Measurements from ENCODE around the gene GPR55. TPM values are rescaled to one million over a fixed set of nuclear protein-coding genes. Genes with fewer than 3 reads are reported as not detected.

Gene GPR55
- total RNA-seq, 3 donors from 2014 or later, result 1.2 to 1.6 (median 1.5) TPM

DNA sequence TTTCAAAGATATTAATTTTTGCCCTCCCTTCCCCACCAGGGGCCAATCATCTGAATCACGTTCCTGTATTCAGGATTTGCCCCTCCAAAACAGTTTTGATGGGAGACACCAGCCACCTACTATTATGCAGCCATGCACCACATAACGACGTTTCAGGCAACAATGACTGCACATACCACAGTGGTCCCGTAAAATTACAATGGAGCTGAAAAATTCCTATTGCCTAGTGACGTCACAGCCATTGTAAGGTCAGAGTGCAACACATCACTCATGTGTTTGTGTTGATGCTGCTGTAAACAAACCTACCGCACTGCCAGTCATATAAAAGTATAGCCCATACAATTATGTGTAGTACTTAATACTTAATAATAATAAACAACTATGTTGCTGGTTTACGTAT lies 37.7 kb downstream of the GPR55 start:
- DNase-seq (no peak), ATAC-seq (no peak)
- peaks cover 9% of the 10 kb centered on the region for H3K27me3 Mint-ChIP-seq (ENCODE audit: low read depth)
- no peaks in the 10 kb centered on the region for H3K36me3 Mint-ChIP-seq (ENCODE audit: insufficient read depth)
- no peaks in the 10 kb centered on the region for H3K9me3 Mint-ChIP-seq
- H3K4me3 Mint-ChIP-seq, result no peak overlapping the region
- H3K4me1 Mint-ChIP-seq (ENCODE audit: low read depth), result peaks cover 11% of the 10 kb centered on the region

DNA sequence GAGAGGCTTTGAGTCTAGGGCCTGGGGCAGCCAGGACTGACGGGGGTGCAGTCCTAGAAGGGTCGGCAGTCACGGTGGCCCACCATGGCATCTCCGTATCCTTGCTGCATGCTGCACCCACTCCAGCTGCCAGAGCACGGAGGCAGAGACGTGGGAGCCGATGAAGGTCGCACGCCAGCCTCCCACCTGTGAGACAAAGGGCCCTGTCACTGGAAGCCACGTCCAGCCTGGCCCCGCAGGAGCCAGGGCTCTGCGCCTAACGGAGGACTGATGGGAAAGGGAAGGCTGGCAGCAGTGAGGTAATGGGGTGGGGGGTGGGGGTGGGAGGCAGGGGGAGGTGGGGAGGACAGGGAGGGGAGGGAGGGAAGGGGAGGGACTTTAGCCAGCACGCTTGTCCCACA lies 38.4 kb downstream of the GPR55 start:
- Mint-ChIP-seq H3K9me3 (no peaks in the 10 kb centered on the region), H3K4me3 (no peak overlapping the region), H3K27me3 (ENCODE audit: low read depth) (peaks cover 9% of the 10 kb centered on the region), H3K36me3 (ENCODE audit: insufficient read depth) (no peaks in the 10 kb centered on the region), H3K4me1 (ENCODE audit: low read depth) (peaks cover 11% of the 10 kb centered on the region)
- ATAC-seq (no peak), DNase-seq (no peak)

DNA sequence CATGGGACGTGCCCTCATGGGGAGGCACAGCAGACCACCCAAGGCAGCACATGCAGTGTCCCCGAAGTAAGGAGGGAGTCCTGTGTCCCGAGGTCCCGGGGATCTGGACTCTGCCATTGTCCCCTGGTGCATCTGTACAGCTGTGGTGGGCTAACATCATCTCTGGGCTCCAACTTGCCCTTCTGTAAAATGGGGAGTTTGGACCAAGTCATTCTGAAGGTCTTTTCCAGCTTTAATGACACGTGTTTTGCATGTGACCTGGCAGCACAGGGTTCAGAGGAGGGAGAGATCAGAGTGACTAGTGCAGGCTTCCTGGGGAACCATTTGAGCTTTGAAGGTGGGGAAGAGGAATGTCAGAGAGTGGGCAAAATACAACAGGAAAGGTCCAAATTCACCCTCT lies 38.8 kb downstream of the GPR55 start:
- DNase-seq (no peak), ATAC-seq (no peak)
- Mint-ChIP-seq H3K4me1 (ENCODE audit: low read depth) (peaks cover 11% of the 10 kb centered on the region), H3K27me3 (ENCODE audit: low read depth) (peaks cover 6% of the 10 kb centered on the region), H3K9me3 (no peaks in the 10 kb centered on the region), H3K4me3 (no peak overlapping the region), H3K36me3 (ENCODE audit: insufficient read depth) (no peaks in the 10 kb centered on the region)

DNA sequence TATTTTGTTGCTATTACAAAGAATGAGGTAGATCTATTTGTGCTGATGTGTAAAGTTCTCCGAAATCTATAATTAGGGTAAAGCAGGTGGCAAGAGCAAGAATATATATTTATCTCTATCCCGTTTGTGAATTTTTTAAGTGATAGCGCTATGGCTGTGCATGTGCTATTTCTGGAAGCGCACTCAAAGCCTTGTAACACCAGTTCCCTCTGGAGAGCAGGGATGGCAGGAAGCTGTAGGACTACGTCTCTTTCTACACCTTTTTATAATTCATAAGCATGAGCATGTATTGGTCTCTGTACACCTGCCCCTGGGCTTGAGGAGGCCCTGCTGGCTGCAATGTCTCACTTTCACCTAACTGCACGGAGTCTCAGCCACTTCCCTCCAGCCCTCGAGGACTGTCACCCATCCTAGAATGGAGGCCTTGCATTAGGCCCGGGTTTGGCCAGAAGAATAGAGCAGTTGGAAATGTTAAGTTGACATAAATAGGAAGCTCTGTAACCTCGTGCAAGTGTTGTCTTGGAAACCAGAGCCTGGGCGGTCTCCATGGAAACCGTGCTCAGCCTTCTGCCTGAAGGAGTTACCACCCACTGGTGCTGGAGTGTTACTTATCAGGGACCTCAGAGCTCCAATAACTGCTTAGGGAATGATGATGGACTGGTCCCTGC lies 39.4 kb downstream of the GPR55 start:
- Mint-ChIP-seq H3K4me1 (ENCODE audit: low read depth) (peaks cover 11% of the 10 kb centered on the region), H3K9me3 (no peaks in the 10 kb centered on the region), H3K36me3 (ENCODE audit: insufficient read depth) (no peaks in the 10 kb centered on the region), H3K27me3 (ENCODE audit: low read depth) (peaks cover 3% of the 10 kb centered on the region), H3K4me3 (no peak overlapping the region)
- ATAC-seq, result no peak
- no peak for DNase-seq

DNA sequence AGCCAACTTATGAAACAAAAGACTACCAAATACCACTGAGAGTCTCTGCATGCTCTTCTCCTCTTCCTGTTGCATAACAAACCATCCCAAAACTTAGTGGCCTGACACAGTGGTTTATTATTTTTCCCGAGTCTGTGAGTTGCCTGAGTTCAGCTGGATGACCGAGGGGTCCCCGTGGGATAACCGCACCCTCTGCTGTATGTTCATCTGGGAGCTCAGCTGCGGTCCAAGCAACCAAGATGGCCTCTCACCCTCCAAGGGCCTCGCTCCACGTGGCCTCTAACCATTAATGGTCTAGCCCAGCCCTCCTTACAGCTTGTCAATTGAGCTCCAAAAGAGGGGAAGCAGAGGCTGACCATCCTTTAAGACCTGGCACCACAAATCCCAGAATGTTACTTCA lies 43.2 kb downstream of the GPR55 start:
- no peak for ATAC-seq

DNA sequence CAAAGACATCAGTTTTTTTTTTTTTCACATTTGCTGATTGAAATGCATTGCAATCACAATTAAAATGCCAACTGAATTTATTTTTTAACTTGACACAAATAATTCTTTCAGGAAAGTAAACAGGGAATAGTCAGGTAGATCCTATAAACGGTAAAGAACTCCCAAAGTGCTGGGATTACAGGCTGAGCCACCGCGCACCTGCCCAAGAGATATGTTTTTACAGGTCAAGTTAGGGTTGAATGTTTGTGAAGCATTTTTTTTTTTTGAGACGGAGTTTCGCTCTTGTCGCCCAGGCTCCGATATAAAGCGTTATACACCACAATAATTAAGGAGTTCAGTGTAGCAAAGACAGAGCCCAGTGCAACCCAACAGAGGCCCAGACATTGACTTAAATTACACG lies 45.2 kb downstream of the GPR55 start:
- no peak overlapping the region for H3K4me3 Mint-ChIP-seq
- peaks cover 6% of the 10 kb centered on the region for H3K36me3 Mint-ChIP-seq (ENCODE audit: insufficient read depth)
- DNase-seq (no peak), ATAC-seq (no peak)
- H3K9me3 Mint-ChIP-seq, result no peaks in the 10 kb centered on the region
- peaks cover 29% of the 10 kb centered on the region for H3K4me1 Mint-ChIP-seq (ENCODE audit: low read depth)
- H3K27me3 Mint-ChIP-seq (ENCODE audit: low read depth), result no peaks in the 10 kb centered on the region

More for the DNA sequence above, 43.2 kb downstream of the GPR55 start:
- H3K4me3 Mint-ChIP-seq, result no peak overlapping the region
- no peaks in the 10 kb centered on the region for H3K9me3 Mint-ChIP-seq
- H3K36me3 Mint-ChIP-seq (ENCODE audit: insufficient read depth), result peaks cover 6% of the 10 kb centered on the region
- peaks cover 22% of the 10 kb centered on the region for H3K4me1 Mint-ChIP-seq (ENCODE audit: low read depth)
- no peak for DNase-seq
- no peaks in the 10 kb centered on the region for H3K27me3 Mint-ChIP-seq (ENCODE audit: low read depth)

DNA sequence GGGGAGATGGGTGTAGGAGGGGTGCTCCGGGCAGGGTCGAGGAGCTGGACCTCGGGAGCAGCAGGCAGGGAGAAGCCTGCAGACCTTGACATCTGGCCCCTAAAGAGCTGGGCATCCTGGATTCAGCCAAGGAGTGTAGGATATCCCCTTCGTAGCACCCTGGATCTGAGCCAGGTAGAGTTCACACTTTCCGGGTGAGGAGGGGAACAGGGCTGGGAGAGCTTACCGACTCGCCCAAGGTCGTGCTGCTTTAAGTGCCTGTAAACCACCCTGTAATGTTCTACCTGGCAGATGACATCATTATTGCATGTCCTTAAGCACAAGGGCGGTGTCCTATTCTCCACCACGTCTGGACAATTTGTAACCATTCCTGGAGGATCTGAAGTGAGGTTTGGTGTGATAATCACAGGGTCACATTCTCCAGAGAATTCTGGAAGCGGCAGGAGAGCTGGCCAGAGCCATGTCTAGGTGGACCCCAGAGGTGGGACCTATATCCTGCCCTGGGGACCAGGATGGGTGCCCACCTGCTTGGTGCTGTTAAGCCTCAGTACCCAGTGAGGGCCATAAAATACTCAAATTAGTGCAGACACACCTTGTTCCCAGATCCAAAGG lies 45.7 kb downstream of the GPR55 start:
- Mint-ChIP-seq H3K27me3 (ENCODE audit: low read depth) (no peaks in the 10 kb centered on the region), H3K4me3 (no peak overlapping the region), H3K4me1 (ENCODE audit: low read depth) (peaks cover 33% of the 10 kb centered on the region), H3K9me3 (no peaks in the 10 kb centered on the region), H3K36me3 (ENCODE audit: insufficient read depth) (peaks cover 6% of the 10 kb centered on the region)
- no peak for DNase-seq
- ATAC-seq, result no peak

DNA sequence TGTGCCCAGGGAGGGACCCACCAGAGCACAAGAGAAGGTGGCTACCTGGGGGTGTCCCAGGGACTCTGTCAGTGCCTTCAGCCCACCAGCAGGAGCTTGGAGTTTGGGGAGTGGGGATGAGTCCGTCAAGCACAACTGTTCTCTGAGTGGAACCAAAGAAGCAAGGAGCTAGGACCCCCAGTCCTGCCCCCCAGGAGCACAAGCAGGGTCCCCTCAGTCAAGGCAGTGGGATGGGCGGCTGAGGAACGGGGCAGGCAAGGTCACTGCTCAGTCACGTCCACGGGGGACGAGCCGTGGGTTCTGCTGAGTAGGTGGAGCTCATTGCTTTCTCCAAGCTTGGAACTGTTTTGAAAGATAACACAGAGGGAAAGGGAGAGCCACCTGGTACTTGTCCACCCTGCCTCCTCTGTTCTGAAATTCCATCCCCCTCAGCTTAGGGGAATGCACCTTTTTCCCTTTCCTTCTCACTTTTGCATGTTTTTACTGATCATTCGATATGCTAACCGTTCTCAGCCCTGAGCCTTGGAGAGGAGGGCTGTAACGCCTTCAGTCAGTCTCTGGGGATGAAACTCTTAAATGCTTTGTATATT lies 46.3 kb downstream of the GPR55 start:
- H3K9me3 Mint-ChIP-seq, result no peaks in the 10 kb centered on the region
- ATAC-seq (no peak), DNase-seq (no peak)
- H3K4me3 Mint-ChIP-seq, result no peak overlapping the region
- H3K4me1 Mint-ChIP-seq (ENCODE audit: low read depth), result peaks cover 37% of the 10 kb centered on the region
- H3K27me3 Mint-ChIP-seq (ENCODE audit: low read depth), result no peaks in the 10 kb centered on the region
- H3K36me3 Mint-ChIP-seq (ENCODE audit: insufficient read depth), result peaks cover 6% of the 10 kb centered on the region

DNA sequence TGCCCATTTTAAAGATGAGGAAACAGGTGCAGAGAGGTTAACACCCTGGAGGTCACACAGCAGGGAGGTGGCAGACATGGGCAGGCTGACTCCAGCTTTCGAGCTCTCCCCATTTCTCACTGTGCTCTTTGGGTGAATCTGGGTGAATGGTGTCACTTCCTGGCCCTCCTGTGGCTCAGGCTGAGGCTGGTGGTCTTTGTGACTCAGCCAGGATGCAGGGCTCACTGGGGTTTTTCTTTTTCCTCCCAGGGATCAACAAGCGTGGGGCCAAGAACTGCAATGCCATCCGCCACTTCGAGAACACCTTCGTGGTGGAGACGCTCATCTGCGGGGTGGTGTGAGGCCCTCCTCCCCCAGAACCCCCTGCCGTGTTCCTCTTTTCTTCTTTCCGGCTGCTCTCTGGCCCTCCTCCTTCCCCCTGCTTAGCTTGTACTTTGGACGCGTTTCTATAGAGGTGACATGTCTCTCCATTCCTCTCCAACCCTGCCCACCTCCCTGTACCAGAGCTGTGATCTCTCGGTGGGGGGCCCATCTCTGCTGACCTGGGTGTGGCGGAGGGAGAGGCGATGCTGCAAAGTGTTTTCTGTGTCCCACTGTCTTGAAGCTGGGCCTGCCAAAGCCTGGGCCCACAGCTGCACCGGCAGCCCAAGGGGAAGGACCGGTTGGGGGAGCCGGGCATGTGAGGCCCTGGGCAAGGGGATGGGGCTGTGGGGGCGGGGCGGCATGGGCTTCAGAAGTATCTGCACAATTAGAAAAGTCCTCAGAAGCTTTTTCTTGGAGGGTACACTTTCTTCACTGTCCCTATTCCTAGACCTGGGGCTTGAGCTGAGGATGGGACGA lies 47.1 kb downstream of the GPR55 start:
- Mint-ChIP-seq H3K9me3 (no peaks in the 10 kb centered on the region), H3K4me3 (peak overlapping the region; percentile 33), H3K36me3 (ENCODE audit: insufficient read depth) (peaks cover 6% of the 10 kb centered on the region), H3K27me3 (ENCODE audit: low read depth) (no peaks in the 10 kb centered on the region), H3K4me1 (ENCODE audit: low read depth) (peaks cover 38% of the 10 kb centered on the region)
- DNase-seq (peak; percentile 52), ATAC-seq (peak; percentile 78 to 80)

DNA sequence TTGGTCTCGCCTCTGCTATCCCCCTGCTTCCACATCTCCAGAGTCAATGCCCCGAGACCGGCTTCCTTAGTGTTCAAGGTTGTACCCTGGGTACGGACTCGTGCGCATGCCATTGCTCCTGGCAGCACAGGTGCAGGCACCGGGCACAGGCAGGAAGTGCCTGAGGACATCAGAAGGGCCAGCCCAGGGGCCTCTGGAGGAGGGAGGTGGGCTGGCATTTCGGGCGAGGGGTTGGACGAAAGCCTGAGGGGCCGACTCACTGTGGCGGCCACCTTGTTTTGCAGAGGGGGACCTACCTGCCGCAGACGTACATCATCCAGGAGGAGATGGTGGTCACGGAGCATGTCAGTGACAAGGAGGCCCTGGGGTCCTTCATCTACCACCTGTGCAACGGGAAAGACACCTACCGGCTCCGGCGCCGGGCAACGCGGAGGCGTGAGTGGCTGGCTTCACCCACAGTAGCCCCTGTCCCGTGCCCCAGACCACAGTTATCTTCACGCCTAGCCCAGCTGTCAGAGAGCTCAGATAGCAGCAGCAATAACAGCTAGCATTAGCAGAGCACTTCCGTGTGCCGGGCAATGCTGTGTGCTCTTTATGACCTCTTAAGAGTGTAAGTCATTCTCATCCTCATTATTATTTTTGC lies 47.8 kb downstream of the GPR55 start:
- peaks cover 41% of the 10 kb centered on the region for H3K4me1 Mint-ChIP-seq (ENCODE audit: low read depth)
- H3K9me3 Mint-ChIP-seq, result no peaks in the 10 kb centered on the region
- ATAC-seq, result no peak
- no peaks in the 10 kb centered on the region for H3K27me3 Mint-ChIP-seq (ENCODE audit: low read depth)
- DNase-seq, result no peak
- H3K36me3 Mint-ChIP-seq (ENCODE audit: insufficient read depth), result peaks cover 6% of the 10 kb centered on the region
- peak overlapping the region; percentile 33 for H3K4me3 Mint-ChIP-seq

DNA sequence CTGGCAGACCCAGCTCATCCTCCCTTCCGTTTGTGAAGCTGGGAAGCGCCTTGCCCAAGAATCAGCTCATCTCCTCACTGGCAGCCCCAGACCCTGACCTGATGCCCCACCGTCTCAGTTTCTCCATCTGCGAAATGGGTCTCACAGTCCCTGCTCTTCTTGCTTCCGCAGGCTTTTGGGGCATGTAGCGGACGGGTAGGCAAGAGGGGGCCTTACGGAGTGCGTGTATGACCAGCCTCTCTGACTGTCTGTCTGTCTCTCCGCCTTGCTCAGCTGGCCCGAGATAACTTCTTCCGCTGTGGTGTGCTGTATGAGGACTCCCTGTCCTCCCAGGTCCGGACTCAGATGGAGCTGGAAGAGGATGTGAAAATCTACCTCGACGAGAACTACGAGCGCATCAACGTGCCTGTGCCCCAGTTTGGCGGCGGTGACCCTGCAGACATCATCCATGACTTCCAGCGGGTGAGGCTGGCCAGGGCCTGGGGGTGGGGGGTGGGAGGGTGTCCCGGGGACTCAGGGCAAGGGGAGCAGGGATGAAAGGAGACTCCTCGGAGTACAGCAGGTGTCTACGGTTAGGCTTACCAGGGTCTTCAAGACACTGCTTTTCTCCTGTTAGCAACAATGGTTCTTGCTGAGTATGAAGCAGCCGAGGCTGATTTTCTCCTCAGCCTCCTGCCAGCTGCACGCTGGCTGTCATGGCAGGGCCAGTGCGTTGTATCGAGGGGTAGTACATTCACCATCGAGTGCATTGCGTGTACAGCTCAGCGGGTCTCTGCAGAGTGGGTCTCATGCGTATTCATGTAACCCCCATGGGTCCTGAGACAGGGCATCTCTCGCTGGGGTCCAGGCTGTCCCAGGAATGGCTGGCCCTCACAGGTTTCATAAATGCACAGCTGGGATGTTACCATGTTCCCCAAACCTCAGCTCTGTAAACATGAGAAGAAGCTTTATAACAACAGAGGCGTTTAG lies 49.4 kb downstream of the GPR55 start:
- H3K9me3 Mint-ChIP-seq, result no peaks in the 10 kb centered on the region
- ATAC-seq, result no peak
- H3K4me3 Mint-ChIP-seq, result no peak overlapping the region
- H3K36me3 Mint-ChIP-seq (ENCODE audit: insufficient read depth), result peaks cover 6% of the 10 kb centered on the region
- H3K27me3 Mint-ChIP-seq (ENCODE audit: low read depth), result no peaks in the 10 kb centered on the region
- peaks cover 41% of the 10 kb centered on the region for H3K4me1 Mint-ChIP-seq (ENCODE audit: low read depth)
- no peak for DNase-seq

DNA sequence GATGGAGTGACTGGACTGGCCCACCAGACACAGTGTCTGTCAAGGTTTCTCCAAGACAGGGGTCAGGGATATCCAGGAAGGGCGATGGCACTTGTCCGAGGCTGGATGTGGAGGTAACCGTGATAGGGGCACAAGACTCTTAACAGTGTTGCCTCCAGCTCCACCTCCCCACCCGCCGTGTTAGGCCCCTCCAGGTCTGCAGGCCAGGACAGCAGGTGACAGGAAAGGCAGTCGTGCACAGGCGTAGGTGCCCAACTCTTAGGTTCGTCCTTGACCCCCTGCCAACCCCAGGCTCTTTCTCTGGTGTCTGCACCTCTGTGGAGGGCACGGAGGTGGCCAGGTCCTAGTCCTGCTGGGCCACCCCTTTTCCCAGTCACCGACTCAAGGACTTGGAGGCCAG lies 50.2 kb downstream of the GPR55 start:
- peaks cover 44% of the 10 kb centered on the region for H3K4me1 Mint-ChIP-seq (ENCODE audit: low read depth)
- H3K27me3 Mint-ChIP-seq (ENCODE audit: low read depth), result no peaks in the 10 kb centered on the region
- no peaks in the 10 kb centered on the region for H3K9me3 Mint-ChIP-seq
- ATAC-seq (no peak), DNase-seq (no peak)
- peaks cover 6% of the 10 kb centered on the region for H3K36me3 Mint-ChIP-seq (ENCODE audit: insufficient read depth)
- H3K4me3 Mint-ChIP-seq, result no peak overlapping the region

DNA sequence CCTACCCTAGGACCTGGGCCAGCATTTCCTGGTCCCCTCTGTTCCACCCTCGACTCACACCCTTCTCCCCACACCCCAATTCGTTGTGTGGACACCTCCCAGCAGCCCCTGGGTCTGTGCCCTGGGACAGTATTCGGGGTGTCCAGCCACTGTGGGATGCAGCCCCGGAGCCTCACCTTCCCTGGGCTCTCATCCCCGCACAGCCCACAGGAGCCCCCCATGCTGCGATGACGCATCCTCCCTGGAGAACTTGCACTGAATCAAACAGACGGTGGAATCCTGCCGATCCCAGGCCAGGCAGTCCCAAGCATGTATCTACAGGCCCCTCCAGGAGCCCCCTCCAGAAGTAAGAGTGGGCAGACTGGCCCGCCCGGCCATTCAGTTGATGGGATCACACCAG lies 50.6 kb downstream of the GPR55 start:
- H3K9me3 Mint-ChIP-seq, result no peaks in the 10 kb centered on the region
- H3K4me3 Mint-ChIP-seq, result no peak overlapping the region
- peaks cover 44% of the 10 kb centered on the region for H3K4me1 Mint-ChIP-seq (ENCODE audit: low read depth)
- H3K36me3 Mint-ChIP-seq (ENCODE audit: insufficient read depth), result peaks cover 6% of the 10 kb centered on the region
- DNase-seq, result no peak
- ATAC-seq, result no peak
- no peaks in the 10 kb centered on the region for H3K27me3 Mint-ChIP-seq (ENCODE audit: low read depth)

Measured in activated T-cell treated with anti-CD3 and anti-CD28 coated beads, Interleukin-2, amount 50 U/mL, for 4 hours (primary cell).